T-helper 1 cell treated with Interleukin-12 subunit alpha and Interleukin-12 subunit beta and Interleukin-4 antibody, amounts not matched to agents 30 ng/mL and 1 ng/mL, for 36 hours (primary cell): Measurements from ENCODE around the gene ERC1. TPM values are rescaled to one million over a fixed set of nuclear protein-coding genes. Genes with fewer than 3 reads are reported as not detected.

Experiments used
- intact Hi-C: fragments of 100-400 bp; cut with micrococcal nuclease; formaldehyde crosslinking; loops from one replicate; pipeline ENCODE4 v1.15.1; 2024
- total RNA-seq: library from RNA; stranded (reverse); gene quantifications from 2 replicates; pipeline ENCODE4 v1.2.3, GENCODE V29; 2022

ERC1 gene
- total RNA-seq, 1 donor from 2014 or later, result 37.8 TPM

DNA sequence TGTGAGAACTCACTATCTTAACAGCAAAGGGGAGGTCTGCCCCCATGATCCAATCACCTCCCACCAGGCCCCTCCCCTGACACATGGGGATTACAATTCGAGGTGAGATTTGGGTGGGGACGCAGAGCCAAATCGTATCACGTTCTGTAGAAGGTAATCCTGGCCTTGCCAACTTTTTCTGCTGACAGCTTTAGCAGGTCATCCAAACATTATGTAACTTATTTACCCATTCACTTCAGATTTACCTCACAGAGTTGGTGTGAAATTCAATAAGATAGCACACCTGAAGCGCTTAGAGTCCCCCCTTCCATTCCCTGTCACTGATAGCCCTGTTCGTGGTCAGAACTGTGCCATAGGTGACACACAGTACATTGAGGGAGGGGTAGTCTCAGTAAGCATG is 384.3 kb downstream of the ERC1 start:
- intact Hi-C loops, result no loop called here

DNA sequence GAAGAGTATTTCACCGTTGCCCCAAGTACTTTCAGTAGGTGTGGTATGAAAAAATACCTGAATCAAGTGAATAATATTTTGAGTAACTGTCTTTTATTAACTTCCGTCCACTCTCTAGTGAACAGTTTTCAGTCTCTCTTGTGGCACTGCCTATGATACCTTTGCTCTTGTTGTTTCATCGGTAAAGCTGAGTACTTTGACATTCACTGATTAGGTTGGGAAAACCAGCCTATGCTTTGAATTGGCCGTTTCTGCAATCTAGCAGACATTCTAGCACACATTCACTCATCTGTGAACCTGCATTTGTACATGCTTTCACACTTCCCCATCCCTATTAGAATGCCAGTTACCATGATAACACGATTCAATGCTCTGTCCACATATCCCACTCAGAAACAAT is 386.1 kb downstream of the ERC1 start:
- intact Hi-C loops, result no loop called here

DNA sequence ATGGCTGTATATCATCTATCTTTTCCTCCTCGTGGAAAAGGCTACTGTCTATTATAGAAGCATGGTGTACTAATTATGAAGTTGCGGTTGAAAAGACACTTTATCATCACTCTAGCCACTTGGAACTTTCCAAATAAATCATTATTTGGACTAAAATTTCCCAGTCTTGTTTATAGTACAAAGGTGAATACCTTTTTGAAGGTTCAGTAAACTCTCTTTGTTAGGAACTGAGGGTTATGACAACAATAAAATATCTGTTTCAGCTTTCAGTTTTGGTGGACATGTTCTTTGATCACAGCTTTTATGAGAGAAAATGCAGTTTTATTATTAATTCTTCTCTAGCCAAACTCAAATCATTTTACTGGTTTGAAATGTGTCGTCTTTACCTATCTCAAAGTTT is 386.7 kb downstream of the ERC1 start:
- intact Hi-C loops, result no loop called here

DNA sequence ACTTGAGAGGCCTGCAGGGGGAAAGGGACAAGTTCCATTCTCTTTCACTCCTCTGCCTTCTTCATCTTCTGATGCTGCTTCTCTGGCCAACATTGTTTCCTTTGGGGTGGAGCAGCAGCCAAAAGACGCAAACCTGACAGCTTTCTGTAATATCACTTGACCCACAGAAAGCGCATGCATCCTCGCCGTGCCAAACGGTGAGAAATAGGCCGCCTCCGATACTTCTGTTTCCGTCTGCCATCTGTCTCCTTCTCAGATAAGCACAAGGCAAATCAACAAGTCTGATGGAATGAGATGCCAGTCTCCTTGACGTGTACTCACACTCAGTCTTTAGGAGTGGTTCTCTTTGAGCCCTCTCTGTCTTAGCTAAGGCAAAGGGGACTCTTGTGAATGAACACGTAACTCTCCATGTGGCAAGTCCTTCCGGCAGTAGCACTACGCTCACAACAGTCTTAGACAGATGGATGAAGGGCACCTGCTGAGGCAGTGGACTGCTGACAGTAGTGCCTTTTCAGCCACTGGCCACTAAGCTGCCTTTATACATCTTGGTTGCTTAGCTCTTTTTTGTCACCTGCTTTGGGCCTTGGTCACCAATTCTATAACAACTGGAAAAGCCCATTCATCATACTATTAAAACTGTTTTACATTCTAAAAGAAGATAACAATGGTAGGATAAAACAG is 389.3 kb downstream of the ERC1 start:
- intact Hi-C loops, result no loop called here

DNA sequence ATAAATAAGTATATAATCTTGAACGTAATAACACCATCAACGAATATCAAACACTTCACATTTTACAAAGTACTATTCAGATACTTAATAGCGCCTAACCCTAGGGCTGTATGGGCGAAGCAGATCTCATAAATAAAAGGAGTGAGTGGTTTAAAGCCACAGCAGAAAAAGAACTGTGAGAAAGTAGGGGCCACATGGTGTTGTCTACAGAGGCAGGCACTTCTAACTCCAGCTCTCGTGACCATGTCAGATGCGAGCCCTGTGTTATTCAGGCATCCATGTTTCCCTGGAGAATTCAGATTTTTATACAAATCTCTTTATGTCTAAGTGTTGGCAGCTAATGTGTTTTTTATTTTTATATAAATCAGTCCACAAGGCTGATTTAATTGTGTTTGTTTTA is 391.1 kb downstream of the ERC1 start:
- intact Hi-C loops, result no loop called here

DNA sequence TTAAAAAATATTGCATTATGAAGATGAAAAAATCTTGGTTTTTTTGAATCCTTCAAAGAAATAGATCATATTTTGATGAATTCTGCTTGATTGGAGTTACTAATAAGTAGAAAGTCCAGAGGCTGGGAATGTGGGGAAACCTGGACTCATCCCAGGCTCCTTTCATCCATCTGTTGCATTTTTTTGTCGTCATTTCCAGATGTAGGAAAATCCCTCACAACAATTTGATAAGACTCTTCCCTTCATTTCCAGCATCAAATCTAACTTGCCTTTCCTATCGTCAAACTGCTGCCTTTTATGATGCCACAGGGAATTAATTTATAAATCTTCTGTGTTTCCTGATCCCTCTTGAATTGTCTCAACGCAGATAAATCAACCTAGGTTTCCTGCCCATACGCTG is 391.8 kb downstream of the ERC1 start:
- intact Hi-C loops, result no loop called here

DNA sequence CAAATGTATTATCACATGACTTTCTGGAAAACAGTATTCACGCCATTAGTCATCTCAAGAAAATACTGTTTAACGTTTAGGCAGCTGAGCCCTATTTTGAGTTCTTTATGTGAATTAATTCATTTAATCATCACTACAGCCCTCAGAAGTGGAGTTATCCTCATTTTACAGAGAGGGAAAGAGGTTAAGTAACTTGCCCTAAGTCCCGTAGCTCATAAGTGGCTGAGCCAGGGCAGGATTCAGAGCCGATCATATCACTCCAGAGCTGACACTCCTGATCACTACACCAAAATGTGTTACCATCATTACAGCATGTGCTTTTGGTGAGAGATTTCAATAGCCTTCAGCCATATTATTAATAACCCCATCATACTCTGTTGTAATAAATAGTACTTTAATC is 392.7 kb downstream of the ERC1 start:
- intact Hi-C loops, result no loop called here

DNA sequence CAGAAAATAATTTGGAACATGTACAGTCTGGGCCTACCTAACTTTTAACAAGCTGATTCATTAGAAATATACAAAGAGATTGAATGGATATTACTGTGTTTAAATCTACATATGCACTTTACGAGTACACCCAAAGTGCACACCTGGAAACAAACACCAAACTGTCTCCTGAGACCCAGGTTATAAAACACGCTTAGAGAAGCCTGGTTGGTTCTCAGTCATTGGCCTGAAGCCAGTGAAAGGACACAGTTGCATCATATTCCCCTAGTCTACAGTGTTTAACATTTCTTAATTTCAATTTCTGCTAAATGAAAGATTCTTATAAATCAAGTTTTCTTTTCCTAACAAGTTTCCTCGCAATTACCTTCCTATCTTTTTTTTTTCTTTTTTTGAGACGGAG is 393.9 kb downstream of the ERC1 start:
- intact Hi-C loops, result no loop called here

DNA sequence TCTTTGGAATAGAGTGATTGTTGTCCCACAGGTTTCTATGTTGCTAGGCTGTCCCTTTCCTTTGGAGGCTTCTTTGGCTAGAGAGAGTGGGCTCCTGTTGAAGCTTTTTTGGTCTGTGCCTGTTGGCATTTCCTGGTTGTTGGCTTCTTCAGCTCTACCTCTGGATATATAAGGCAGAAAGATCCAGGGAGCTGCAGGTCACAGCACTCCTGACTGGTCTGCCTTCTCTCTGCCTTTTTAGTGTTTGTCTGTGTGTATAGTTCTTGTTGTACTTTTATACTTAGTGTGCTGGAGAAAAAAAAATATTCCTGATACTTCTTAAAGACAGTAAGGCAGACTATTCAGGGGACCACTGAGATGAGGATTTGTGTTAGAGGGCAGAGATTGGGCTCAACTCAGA is 400.7 kb downstream of the ERC1 start:
- intact Hi-C loops, result loop anchor here (10.0 kb wide), 1 partner anchor 277 kb away; no protein-coding TSS in a partner anchor

DNA sequence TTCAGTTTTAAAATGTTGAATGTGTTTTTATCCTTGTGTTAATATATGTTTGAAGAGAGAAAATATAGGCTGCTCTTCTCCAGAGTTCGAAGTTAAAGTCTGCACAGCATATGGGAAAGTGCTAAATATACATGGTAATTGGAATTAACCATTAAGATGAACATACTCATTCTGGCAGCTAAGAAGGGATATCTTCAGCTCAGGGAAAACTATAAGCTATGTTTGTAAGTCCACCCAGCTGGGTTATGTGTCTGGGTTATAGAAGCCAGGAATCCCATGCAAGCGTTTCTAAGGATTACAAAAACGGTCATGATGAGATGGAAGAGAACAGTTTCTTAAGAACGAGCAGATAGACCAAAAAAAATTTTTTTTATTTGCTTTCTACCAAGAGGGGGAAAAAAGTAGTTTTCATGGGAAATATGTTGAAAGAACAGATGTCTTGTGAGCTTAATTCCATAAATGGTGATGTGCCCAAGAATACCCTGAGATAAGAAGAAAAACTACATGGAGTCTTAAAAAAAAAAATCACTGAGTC is 404.5 kb downstream of the ERC1 start:
- intact Hi-C loops, result loop anchor here (10.0 kb wide), 1 partner anchor 281 kb away; no protein-coding TSS in a partner anchor

DNA sequence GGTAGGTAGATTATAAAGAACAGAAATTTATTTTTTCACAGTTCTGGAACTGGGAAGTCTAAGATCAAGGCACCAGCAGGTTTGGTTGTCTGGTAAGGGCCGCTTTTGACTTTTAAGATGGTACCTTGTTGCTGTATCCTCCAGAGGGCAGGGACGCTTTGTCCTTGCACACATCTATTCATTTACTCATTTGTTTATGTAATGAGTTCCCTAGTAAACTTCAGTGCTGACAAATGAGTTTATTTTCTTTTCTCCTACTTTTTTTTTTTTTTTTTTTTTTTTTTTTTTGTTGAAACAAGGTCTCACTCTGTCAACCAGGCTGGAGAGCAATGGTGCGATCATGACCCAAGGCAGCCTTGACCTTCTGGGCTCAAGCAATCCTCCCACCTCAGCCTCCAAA is 407.6 kb downstream of the ERC1 start:
- intact Hi-C loops, result loop anchor here (1.0 to 10.0 kb wide), 2 partner anchors 185 to 284 kb away; no protein-coding TSS in a partner anchor

DNA sequence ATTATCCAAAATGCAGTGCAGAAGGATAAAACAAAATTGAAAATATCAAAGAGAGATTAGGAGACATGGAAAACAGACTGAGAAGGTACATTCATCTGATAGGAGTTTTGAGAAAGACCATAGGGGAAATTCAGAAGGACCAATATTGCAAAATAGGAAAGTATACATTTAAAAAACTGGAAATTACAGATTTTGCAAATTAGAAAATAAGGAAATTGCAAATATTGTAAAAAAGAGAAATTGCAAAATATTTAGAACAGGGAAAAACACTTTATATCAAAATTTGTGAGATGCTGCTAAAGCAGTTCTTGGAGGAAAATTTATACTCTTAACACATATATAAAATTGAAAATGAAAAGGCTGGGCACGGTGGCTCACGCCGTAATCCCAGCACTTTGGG is 410.9 kb downstream of the ERC1 start:
- intact Hi-C loops, result no loop called here

DNA sequence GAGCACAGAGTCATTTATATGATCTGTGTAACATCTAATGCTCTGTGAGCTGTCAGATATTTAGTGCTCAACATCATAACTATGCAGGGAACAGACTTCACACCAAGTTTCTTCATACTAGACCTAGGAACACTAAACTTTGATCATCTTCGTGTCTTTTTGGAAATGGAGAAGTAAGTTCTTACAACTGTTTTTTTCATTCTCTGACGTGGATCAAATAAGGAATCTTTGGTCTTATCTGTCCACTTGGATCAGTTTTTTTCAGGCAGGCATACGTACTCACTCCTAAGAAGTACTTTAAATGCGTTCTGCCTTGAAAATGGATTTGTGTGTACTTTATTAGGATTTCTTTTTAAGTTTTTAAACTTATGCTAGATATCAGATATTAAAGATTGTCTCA is 412.4 kb downstream of the ERC1 start:
- intact Hi-C loops, result no loop called here

DNA sequence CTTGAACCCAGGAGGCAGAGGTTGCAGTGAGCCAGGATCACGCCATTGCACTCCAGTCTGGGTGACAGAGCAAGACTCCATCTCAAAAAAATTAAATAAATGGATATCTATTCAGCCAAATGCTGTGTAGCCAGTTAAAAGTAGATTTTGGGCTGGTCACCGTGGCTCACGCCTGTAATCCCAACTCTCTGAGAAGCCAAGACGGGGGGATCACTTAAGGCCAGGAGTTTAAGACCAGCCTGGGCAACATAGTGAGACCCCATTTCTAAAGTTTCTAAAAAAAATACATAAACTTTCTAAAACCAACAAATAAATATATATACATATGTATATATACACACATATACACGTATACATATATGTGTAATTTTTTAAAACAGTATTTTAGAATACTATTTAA is 414.6 kb downstream of the ERC1 start:
- intact Hi-C loops, result no loop called here

DNA sequence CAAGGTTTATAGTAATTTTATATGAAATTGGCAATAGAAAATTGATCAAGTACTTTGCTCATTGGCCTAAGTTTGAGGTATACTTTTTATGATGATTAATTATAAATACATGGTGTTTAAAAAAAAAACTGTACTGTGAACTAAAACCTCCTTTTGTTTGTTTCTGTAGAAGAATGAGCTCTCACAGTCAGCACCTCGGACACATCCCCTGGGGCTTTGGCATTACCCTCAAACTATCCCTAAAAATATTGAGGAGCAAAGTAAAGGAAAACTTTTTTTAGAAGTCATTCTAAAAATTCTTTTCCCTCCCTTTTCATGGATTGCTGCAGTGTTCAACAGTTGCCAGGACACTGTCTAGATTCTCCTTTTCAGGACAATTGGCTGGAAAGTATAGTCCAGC is 419.8 kb downstream of the ERC1 start:
- intact Hi-C loops, result no loop called here

DNA sequence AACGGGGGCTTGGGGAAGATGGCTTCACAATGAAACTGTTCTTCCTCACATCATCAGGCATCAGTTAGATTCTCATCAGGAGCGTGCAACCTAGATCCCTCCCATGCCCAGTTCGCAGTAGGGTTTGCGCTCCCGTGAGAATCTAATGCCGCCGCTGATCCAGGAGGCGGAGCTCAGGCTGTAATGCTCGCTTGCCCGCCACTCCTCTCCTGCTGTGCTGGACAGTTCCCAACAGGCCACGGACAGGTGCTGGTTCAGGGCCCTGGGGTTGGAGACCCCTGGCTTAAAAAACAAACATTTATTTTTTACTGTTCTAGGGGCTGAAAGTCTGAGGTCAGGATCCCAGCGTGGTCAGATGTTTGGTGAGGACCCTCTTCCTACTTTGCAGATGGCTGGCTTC is 422.9 kb downstream of the ERC1 start:
- intact Hi-C loops, result no loop called here

DNA sequence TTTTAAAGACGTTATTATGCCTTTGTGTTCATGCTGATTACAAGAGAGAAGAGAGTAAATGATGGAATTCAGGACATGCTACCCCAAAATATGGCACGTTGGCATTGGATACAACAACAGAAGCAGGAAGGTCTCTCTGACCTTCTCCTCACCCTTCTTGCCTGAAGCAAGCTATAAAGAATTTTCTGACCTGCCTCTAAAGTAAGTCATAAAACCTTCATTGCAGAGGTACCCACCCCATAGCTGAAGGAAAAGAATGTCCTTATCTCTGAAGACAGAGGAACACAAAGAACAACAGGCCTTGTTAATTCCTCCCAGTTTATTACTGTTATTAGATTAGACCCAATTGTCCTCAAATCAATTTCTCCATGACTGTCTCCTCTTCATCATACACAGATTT is 427.1 kb downstream of the ERC1 start:
- intact Hi-C loops, result no loop called here

DNA sequence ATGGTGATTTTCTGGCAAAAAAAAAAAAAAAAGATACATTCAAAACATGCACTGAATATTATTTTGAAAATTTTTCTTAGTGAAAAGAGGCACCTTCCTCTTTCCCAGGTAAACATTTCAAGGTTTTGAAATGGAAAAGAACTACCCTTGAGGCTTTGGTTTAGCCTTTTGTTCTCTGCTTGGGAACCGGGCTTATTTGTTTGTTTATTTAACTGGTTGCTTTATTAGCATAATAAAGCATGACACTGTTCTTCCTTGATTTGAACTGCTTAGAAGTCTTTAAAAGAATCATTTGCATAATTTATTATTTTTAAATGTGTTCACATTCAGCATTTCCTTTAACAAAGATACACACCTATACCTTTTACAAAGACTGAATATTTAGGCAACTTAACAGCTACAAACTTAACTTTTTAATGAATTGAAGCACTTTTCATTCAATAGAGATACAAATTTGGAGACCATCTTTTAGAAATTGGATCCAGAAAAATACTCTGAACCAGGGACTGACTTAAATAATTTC is 428.9 kb downstream of the ERC1 start:
- intact Hi-C loops, result no loop called here

DNA sequence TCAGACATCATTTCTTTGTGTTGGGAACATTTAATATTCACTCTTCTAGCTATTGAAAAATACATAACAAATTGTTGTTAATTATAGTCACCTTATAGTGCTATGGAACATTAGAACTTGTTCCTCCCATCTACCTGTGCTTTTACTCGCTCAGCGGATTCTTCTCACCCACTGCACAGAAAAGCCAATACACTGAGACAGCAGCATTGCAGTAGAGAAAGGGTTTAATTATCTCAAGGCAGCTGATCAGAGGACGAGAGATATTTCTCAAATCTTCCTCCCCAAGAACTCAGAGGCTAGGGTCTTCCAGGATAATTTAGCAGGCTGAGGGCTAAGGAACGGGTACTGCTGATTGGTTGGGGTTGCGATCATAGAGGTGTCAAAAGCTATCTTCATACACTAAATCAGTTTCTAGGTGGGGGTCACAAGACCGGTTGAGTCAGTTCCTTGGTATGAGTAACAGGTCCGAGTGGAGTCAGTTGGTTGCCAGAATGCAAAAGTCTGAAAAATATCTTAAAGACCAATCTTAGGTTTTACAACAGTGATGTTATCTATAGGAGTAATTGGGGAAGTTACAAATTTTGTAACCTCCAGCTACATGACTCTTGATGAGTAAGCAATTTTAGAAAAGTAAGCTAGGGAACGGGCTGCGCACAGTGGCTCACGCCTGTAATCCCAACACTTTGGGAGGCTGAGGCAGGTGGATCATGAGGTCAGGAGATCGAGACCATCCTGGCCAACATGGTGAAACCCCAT is 430.2 kb downstream of the ERC1 start:
- intact Hi-C loops, result no loop called here

DNA sequence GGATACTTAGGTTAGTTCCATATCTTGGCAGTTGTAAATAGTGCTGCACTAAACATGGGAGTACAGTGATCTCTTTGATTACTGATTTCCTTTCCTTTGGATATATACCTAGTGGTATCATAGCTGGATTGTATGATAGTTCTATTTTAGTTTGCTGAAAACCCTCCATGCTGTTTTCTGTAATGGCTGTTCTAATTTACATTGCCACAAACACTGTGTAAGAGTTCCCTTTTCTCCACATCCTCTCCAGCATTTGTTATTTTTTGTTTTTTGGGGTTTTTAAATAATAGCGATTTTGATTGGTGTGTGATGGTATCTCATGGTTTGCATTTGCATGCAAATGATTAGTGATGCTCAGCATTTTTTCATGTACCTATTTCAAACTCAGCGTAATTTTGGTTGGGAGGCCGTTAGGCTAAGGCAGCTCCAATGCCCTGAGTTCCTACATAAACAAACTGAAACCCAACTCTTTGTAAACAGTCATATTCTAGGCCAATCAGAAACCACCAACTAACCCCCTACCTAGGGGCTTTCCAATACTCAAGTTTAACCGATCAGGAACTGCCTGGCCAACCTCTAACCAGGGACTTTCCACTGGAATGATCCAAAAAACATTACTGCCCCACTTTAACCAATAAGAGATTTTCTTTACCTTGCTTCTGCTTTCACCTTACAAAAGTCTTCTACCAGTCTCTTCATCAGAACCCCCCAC is 431.7 kb downstream of the ERC1 start:
- intact Hi-C loops, result loop anchor here (1.0 to 2.0 kb wide), 3 partner anchors 51 to 170 kb away; no protein-coding TSS in a partner anchor

DNA sequence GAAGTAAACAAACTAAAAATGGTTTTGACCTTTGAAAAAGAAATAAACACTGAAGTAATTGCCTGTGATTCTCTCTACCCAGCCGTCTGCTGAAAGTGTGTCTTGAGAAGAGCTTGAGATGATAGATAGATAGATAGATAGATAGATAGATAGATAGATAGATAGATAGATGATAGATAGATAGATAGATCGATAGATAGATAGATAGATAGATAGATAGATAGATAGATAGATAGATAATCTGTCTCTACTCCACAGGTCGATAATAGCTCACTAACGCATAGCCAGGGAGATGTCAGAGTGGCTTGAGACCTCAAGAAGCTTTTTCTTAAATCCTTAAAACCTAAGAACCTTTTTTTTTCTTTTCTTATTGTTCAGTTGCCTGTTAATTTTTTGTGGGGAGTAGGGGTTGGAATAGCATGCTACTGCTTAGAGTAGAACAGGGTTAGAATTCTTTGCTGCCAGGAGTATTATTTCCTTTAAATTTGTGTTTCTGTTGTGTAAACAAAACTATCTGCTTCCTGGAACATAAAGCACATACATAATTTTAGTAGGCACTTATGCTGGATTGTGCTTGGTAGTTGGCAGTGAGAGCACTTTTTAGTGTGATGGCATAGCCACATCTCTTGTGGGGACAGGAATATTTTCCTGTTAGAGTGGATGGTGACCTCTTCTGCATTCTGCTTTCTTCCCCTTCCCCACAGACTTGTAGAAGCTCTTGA is 433.8 kb downstream of the ERC1 start:
- intact Hi-C loops, result no loop called here
